Stimulated activated CD8-positive, alpha-beta memory T cell treated with anti-CD3 and anti-CD28 coated beads, Interleukin-4, amount 100 ng/mL, for 24 hours (primary cell): ENCODE results near the gene PHKA2.
"Not testable (repeated sequence)": the region's sequence is repeated elsewhere in the genome, so short reads cannot be mapped to it uniquely, and the experiment has no call there.

ENCODE experiments used
- DNase-seq: peaks from one replicate; pipeline ENCODE4 v3.0.0-alpha.2; 2020; ENCODE audit warnings: low read depth

The PHKA2 gene

DNA sequence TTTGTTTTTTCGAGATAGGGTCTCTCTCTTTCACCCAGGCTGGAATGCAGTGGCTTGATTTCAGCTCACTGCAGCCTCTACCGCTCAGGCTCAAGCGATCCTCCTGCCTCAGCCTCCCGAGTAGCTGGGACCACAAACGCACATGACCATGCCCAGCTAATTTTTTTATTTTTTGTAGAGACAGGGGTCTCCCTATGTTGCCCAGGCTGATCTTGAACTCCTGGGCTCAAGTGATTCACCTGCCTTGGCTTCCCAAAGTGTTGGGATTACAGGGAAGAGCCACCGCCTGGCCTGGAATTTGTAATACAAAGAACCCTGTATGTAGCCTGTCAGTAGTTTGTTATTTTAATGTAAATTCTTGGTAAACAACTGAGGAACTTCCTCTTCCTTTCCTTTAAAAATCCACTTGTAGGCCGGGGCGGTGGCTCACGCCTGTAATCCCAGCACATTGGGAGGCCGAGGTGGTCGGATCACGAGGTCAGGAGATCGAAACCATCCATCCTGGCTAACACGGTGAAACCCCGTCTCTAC, 119.5 kb downstream of the PHKA2 start:
- DNase-seq = no peak

DNA sequence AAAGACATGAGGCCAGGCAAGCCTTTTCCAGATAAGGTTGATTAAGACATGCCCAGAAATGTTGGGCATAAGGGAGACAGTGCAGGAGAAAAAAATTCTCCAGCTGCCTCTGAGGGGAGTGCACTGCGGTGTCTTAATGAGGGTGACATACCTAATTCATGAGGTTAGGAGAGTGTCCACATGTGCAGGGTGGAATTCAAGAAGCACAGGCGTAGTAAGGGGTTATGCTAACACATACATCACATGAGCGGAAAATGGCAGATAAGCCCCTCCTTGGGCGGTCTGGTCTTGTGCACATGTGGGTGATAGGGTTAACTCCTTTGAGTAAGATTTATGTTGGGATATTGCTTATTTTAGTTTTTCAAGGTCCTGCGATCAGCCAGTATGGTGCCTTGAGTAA, 122.4 kb downstream of the PHKA2 start:
- no peak for DNase-seq

DNA sequence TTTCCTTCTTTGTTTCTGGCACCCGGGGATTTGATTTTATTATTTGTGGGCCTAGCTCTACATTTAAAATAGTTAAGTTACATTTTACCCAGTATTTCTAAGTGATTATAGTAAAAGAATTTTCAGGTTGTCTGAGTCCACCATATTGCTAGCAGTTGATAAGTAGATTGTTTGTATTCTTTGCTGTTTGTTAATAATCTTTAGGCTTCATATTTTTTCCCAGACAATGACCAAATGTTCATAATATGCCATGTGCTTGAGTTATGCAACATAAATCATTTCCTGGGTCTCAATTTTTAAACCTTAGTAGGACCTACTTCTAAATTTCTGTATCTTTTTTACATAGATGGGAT, 127.3 kb downstream of the PHKA2 start:
- no peak for DNase-seq

DNA sequence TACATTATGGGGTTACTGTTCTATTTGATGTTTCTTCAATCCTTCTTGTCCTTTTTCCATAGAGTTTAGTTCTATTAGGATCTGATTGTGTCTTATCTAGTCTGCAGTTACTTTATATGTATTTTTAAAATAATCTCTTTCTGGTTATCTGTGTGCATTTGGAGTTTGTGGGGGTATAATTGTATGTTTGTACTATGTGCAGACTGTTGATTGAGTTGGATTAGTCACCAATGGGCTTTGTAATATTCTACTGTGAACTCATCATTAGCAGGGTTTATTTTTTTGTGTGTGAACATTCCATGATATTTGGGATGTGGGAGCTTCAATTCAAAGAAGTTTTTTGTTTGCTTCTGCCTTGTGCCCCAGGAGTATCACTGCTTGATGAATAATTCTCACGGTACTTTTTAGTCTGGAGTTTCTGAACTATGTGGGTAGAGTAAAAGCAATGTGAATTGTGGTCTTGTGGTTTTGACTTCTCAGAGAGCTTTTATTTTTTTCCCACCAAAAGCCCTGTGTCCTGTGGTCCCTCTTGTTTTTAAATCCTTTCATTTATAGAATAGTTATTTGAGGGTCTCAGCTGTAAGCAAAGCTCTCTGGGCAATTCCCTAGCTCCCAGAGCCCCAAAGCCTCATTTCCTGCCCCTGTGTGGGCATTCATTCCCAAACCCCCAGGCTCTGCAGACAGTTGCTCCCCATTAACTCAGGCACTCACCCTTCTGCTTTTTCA, 127.8 kb downstream of the PHKA2 start:
- DNase-seq = no peak

DNA sequence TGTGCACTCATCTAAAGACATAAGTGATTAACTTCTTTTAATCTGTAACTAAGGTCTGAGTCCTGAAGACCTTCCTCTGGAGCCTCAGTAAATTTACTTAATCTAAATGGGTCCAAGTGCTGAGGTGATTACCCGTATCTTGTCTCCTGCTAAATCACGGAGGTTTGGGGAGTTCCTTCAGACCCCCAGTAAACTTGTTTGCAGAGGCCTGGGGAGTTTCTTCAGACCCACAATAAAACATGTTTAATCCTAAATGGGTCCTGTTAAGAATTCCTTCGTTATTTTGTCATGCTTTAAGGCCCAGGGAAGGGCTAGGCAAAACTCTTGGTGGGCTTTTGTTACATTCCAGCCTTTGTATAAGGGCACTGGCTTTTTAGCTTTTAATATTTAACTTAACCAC, 136.0 kb downstream of the PHKA2 start:
- not testable (repeated sequence) for DNase-seq
